ENCODE results near the gene KCNK10. TPM values are rescaled to one million over a fixed set of nuclear protein-coding genes. Genes with fewer than 3 reads are reported as not detected.

Gene KCNK10
- total RNA-seq, 1 experiment from 2014 or later, result 0.96 TPM

DNA sequence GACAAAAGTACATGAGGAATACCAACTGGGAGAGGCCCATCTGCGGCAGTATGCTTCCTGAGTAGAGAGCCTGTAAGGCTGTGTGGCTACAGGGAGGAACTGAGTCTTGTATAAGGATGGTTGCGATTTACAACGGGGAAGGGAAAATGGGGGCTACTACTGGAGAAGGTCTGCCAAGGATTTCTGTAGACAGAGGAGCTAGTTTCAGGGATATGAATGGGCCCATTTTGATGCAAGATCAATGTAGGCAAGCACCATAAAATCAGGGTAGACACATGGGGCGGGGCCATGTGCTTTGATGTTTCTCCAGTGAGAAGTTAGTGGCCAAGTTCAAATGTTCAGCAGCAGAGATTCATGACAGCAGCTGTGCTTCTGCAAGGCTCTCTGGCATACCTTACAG lies 168.7 kb downstream of the KCNK10 start:
- Mint-ChIP-seq H3K9me3 (no peaks in the 10 kb centered on the region), H3K27me3 (ENCODE audit: low read depth) (peaks cover 5% of the 10 kb centered on the region; the same call in 1 of the 2 replicates), H3K36me3 (no peaks in the 10 kb centered on the region), H3K4me3 (no peak overlapping the region), H3K27ac (no peak overlapping the region), H3K4me1 (no peaks in the 10 kb centered on the region)
- no peak for DNase-seq (ENCODE audit: low spot score)
- ATAC-seq, result no peak
- CTCF ChIA-PET, result no interaction called here
- TF ChIP-seq ZNF219 (CRISPR knock-in tag; IDR thresholded peaks at IDR 0.05; ENCODE audit: borderline replicate concordance) (no peak), EMX1 (CRISPR knock-in tag; IDR thresholded peaks at IDR 0.05) (no peak), ZNF416 (CRISPR knock-in tag; IDR thresholded peaks at IDR 0.05) (no peak), ETV6 (CRISPR knock-in tag; IDR thresholded peaks at IDR 0.05) (no peak), ZBTB21 (CRISPR knock-in tag; IDR thresholded peaks at IDR 0.05; ENCODE audit: borderline replicate concordance) (no peak), CBFB (CRISPR knock-in tag; IDR thresholded peaks at IDR 0.05; ENCODE audit: low read depth) (no peak), IRF2 (CRISPR knock-in tag; IDR thresholded peaks at IDR 0.05; ENCODE audit: borderline replicate concordance, low read depth) (no peak), ZNF232 (CRISPR knock-in tag; IDR thresholded peaks at IDR 0.05) (no peak), AR (CRISPR knock-in tag; IDR thresholded peaks at IDR 0.05) (no peak), CREM (CRISPR knock-in tag; IDR thresholded peaks at IDR 0.05) (no peak), SMAD3 (CRISPR knock-in tag; IDR thresholded peaks at IDR 0.05; ENCODE audit: borderline replicate concordance) (no peak), TEAD4 (CRISPR knock-in tag; IDR thresholded peaks at IDR 0.05) (no peak), PRRX2 (CRISPR knock-in tag; IDR thresholded peaks at IDR 0.05) (no peak), SMAD4 (CRISPR knock-in tag; IDR thresholded peaks at IDR 0.05) (no peak)
- TF ChIP-seq, protein P1, sequence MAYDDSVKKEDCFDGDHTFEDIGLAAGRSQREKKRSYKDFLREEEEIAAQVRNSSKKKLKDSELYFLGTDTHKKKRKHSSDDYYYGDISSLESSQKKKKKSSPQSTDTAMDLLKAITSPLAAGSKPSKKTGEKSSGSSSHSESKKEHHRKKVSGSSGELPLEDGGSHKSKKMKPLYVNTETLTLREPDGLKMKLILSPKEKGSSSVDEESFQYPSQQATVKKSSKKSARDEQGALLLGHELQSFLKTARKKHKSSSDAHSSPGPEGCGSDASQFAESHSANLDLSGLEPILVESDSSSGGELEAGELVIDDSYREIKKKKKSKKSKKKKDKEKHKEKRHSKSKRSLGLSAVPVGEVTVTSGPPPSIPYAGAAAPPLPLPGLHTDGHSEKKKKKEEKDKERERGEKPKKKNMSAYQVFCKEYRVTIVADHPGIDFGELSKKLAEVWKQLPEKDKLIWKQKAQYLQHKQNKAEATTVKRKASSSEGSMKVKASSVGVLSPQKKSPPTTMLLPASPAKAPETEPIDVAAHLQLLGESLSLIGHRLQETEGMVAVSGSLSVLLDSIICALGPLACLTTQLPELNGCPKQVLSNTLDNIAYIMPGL (CRISPR knock-in tag; IDR thresholded peaks at IDR 0.05), result no peak
- TF ChIP-seq, protein P2, sequence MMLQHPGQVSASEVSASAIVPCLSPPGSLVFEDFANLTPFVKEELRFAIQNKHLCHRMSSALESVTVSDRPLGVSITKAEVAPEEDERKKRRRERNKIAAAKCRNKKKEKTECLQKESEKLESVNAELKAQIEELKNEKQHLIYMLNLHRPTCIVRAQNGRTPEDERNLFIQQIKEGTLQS (CRISPR knock-in tag; conservative IDR thresholded peaks at IDR 0.05), result no peak
- TF ChIP-seq, protein P3, sequence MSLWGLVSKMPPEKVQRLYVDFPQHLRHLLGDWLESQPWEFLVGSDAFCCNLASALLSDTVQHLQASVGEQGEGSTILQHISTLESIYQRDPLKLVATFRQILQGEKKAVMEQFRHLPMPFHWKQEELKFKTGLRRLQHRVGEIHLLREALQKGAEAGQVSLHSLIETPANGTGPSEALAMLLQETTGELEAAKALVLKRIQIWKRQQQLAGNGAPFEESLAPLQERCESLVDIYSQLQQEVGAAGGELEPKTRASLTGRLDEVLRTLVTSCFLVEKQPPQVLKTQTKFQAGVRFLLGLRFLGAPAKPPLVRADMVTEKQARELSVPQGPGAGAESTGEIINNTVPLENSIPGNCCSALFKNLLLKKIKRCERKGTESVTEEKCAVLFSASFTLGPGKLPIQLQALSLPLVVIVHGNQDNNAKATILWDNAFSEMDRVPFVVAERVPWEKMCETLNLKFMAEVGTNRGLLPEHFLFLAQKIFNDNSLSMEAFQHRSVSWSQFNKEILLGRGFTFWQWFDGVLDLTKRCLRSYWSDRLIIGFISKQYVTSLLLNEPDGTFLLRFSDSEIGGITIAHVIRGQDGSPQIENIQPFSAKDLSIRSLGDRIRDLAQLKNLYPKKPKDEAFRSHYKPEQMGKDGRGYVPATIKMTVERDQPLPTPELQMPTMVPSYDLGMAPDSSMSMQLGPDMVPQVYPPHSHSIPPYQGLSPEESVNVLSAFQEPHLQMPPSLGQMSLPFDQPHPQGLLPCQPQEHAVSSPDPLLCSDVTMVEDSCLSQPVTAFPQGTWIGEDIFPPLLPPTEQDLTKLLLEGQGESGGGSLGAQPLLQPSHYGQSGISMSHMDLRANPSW (CRISPR knock-in tag; conservative IDR thresholded peaks at IDR 0.05; ENCODE audit: low read depth), result no peak
- POLR2A ChIA-PET, result no interaction called here

DNA sequence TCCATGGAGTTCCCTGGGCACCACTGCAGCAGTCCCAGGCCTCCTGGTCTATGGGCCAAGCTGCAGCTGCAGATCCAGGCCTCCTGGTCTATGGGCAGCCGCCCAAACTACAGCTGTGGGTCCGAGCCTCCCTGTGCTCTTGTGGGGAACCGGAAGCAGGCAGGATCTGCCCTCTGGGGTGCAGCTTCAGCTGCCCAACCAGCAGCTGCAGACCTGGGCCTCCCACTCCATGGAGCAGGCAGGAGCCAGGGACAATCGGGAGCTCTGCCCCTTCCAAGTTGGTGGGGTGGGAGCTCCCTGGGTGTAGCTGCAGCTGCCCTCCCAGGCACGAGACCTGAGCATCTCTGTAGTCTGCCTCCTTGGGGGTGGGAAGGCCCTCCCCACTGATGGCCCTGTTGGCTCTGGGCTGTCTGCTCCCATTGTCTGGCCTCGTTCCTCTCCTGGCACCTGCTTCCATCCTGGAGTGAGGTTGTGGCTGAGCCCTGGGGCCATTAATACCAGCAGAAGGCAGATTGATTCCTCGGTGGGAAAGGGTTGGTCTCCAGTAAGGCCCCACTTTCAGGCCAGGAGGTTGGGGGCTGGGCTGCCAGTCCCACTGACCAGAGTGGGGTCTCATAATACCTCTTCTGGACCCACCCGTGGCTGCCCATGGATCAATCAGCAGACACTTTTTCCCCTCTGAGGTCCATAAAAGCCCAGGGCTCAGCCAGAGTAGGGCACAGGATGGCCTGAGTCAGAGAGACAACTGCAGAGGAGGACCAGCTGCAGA lies 176.0 kb downstream of the KCNK10 start:
- Mint-ChIP-seq H3K4me1 (peaks cover 7% of the 10 kb centered on the region), H3K27ac (no peak overlapping the region), H3K27me3 (ENCODE audit: low read depth) (peaks cover 5% of the 10 kb centered on the region; the same call in 1 of the 2 replicates), H3K9me3 (0 out of 2 replicates have a peak, but pooled peaks cover 3% of the 10 kb centered on the region), H3K36me3 (no peaks in the 10 kb centered on the region), H3K4me3 (no peak overlapping the region)
- ChIA-PET POLR2A (no interaction called here), CTCF (interaction anchor here (0.8 to 1.0 kb wide), 2 partner anchors 21 to 202 kb away, joined by 3 to 4 read pairs; no protein-coding TSS in a partner anchor)
- ATAC-seq, result no peak
- DNase-seq (ENCODE audit: low spot score), result no peak
- TF ChIP-seq CREB1 (CRISPR knock-in tag; IDR thresholded peaks at IDR 0.05), result no peak
- no peak for TF ChIP-seq ZNF138 (CRISPR knock-in tag; conservative IDR thresholded peaks at IDR 0.05)
- no peak for TF ChIP-seq FOXP1 (CRISPR knock-in tag; IDR thresholded peaks at IDR 0.05; ENCODE audit: borderline replicate concordance)
- TF ChIP-seq ZNF232 (CRISPR knock-in tag; IDR thresholded peaks at IDR 0.05), result no peak
- TF ChIP-seq, protein P4, sequence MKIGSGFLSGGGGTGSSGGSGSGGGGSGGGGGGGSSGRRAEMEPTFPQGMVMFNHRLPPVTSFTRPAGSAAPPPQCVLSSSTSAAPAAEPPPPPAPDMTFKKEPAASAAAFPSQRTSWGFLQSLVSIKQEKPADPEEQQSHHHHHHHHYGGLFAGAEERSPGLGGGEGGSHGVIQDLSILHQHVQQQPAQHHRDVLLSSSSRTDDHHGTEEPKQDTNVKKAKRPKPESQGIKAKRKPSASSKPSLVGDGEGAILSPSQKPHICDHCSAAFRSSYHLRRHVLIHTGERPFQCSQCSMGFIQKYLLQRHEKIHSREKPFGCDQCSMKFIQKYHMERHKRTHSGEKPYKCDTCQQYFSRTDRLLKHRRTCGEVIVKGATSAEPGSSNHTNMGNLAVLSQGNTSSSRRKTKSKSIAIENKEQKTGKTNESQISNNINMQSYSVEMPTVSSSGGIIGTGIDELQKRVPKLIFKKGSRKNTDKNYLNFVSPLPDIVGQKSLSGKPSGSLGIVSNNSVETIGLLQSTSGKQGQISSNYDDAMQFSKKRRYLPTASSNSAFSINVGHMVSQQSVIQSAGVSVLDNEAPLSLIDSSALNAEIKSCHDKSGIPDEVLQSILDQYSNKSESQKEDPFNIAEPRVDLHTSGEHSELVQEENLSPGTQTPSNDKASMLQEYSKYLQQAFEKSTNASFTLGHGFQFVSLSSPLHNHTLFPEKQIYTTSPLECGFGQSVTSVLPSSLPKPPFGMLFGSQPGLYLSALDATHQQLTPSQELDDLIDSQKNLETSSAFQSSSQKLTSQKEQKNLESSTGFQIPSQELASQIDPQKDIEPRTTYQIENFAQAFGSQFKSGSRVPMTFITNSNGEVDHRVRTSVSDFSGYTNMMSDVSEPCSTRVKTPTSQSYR (CRISPR knock-in tag; IDR thresholded peaks at IDR 0.05), result no peak
- TF ChIP-seq GABPB1 (CRISPR knock-in tag; IDR thresholded peaks at IDR 0.05), result no peak
